Heart right ventricle (tissue), 16 donors: ENCODE measurements around the gene VCAN. TPM values are rescaled to one million over a fixed set of nuclear protein-coding genes. Genes with fewer than 3 reads are reported as not detected.
A peak's percentile ranks its signal among the peaks of the same experiment; 100 is the strongest.

Experiments
- ATAC-seq, 8 donors: fragments of 200-7000 bp; cut with Tn5 transposase; one replicate each; pipeline ENCODE4 v1.9.1; 2020; ENCODE audit warnings: mild to moderate bottlenecking in 8 of 8, moderate library complexity in 8 of 8, moderate number of reproducible peaks in 1 of 8
- DNase-seq, 2 donors: peaks; one replicate each; pipeline ENCODE4 v3.0.0-alpha.2; 2020
- H3K27ac ChIP-seq, 10 donors: fragments of 200-600 bp; sonication (generic) in 2 of 10; one replicate each; pipeline versions ENCODE4 v1.5.0 to v1.8.0; 2020 to 2022; ENCODE audit warnings: mild to moderate bottlenecking in 3 of 10
- H3K27me3 ChIP-seq, 7 donors: fragments of 200-600 bp; one replicate each; pipeline ENCODE4 v1.8.0; 2021 to 2022; ENCODE audit warnings: mild to moderate bottlenecking in 2 of 7
- H3K36me3 ChIP-seq, 9 donors: fragments of 200-600 bp; sonication (generic) in 1 of 9; one replicate each; pipeline versions ENCODE4 v1.5.0 to v1.8.0; 2020 to 2022; ENCODE audit warnings: mild to moderate bottlenecking in 2 of 9
- H3K4me1 ChIP-seq, 9 donors: fragments of 200-600 bp; sonication (generic) in 1 of 9; one replicate each; pipeline versions ENCODE4 v1.5.0 to v1.8.0; 2020 to 2022; ENCODE audit warnings: mild to moderate bottlenecking in 4 of 9
- H3K4me3 ChIP-seq, 10 donors: fragments of 200-600 bp; sonication (generic) in 2 of 10; one replicate each; pipeline versions ENCODE4 v1.5.0 to v1.8.0; 2020 to 2022; ENCODE audit warnings: mild to moderate bottlenecking in 7 of 10, moderate library complexity in 2 of 10
- H3K9me3 ChIP-seq, 11 donors: fragments of 200-600 bp in 10 of 11; sonication (generic) in 2 of 11; one replicate each; pipeline versions ENCODE4 v1.5.0 to v1.8.0; 2013 to 2022; ENCODE audit warnings: mild to moderate bottlenecking in 2 of 11, control low read depth in 1 of 11, moderate library complexity in 1 of 11
- CTCF ChIP-seq, 9 donors: fragments of 200-600 bp; sonication (generic) in 2 of 9; IDR thresholded peaks; one replicate each; pipeline versions ENCODE4 v1.5.0 to v1.8.0; 2021 to 2022; ENCODE audit warnings: antibody characterized with exemption in 9 of 9, mild to moderate bottlenecking in 5 of 9, moderate library complexity in 1 of 9
- WGBS, 2 donors: extraction: QIAGEN DNeasy Blood & Tissue Kit; methylation state at CpG; one replicate each; pipeline ENCODE4 v1.1.7; 2013; ENCODE audit warnings: inconsistent platforms in 1 of 2; 5-methylcytosine and 5-hydroxymethylcytosine counted together
- intact Hi-C, 10 donors: fragments of 100-400 bp; cut with DNase I; formaldehyde crosslinking; loops; one replicate each; pipeline versions ENCODE4 v1.11.1 to v1.14.2; 2022
- polyA plus RNA-seq, 2 donors: library from polyadenylated mRNA; stranded (reverse); fragments of 200-250 nt; gene quantifications; one replicate each; pipeline ENCODE4 v1.2.3, GENCODE V29; 2013
- total RNA-seq, 10 donors: library from RNA; stranded (reverse); fragmentation: NEBNext Ultra II Directional in 3 of 10; extraction: Animal tissue kit (Norgen Biotek cat#: 25700) in 3 of 10; gene quantifications; one replicate each; pipeline versions ENCODE4 v1.2.1 to v1.2.4, GENCODE V29; 2021 to 2023
- donor health status: Arrhythmogenic right ventricular cardiomyopathy.
- donor health status: ischemic (EF 13 %, LVEDD 7.1; RV severe dilation, severe dysfunction).
- donor health status: healthy with polysubstance abuse.
- donor health status: DM: no; HTN: yes; CAD: no.
- donor health status: DM: no; HTN: no; CAD: no.
- donor health status: ischemic (EF 25% LVEDD 6.9; RV normal size, moderate dysfunction).
- donor health status: ischemic (EF 25% LVEDD 5.7; RV mildly dilated, moderate dysfunction).
- donor health status: healthy.
- donor health status: DM: yes; HTN: yes; CAD: no.
- donor health status: Ischemic cardiomyopathy.
- donor health status: ischemic (EF 35%, LVEDD 5.7; RV mildly dilated, moderate dysfunction).
- donor health status: nonischemic (EF 11% LVEDD 7.7; RV severe dilation, severe dysfunction).
- donor health status: DM: yes; HTN: yes; CAD: no.
- donor health status: PGD.
- donor health status: ischemic (EF 29% LVEDD 5.4; RV normal size, mild dysfunction).
- donor health status: nonischemic (EF 23%, LVEDD 6.1; RV moderate dilation, normal function).

VCAN gene
- total and polyA plus RNA-seq, 12 donors = 10.6 to 93.7 (median 26.3) TPM

- no peaks in the 10 kb centered on the region for H3K36me3 ChIP-seq
- H3K4me1 ChIP-seq = peaks cover 0 to 8% (median 0%) of the 10 kb centered on the region in 9 donors
- no peak for TF ChIP-seq CTCF (IDR thresholded peaks at IDR 0.05)
- no peak overlapping the region for H3K27ac ChIP-seq
- no peaks in the 10 kb centered on the region for H3K27me3 ChIP-seq
- WGBS, 2 donors = 97 to 98% methylated on average over 2 of the region's 2 CpGs
- H3K9me3 ChIP-seq = no peaks in the 10 kb centered on the region
- DNase-seq (no peak), ATAC-seq (no peak)
- H3K4me3 ChIP-seq = no peak overlapping the region
- intact Hi-C loops = no loop called here
Measured at GRCh38 chr5:83444445-83444844, 27.1 kb upstream of the VCAN start.

GRCh38 chr5:83446253-83446947 lies 25.1 kb upstream of the VCAN start:
- no peaks in the 10 kb centered on the region for H3K27me3 ChIP-seq
- no peak for TF ChIP-seq CTCF (IDR thresholded peaks at IDR 0.05)
- intact Hi-C loops = no loop called here

GRCh38 chr5:83447533-83447932 lies 24.0 kb upstream of the VCAN start:
- ATAC-seq (no peak), DNase-seq (no peak)
- no peaks in the 10 kb centered on the region for H3K9me3 ChIP-seq
- H3K27ac ChIP-seq = no peak overlapping the region
- no peaks in the 10 kb centered on the region for H3K36me3 ChIP-seq
- intact Hi-C loops = no loop called here
- peaks cover 0 to 15% (median 0%) of the 10 kb centered on the region in 9 donors for H3K4me1 ChIP-seq
- 87 to 100% methylated on average over 1 of the region's 1 CpG for WGBS, 2 donors
- no peaks in the 10 kb centered on the region for H3K27me3 ChIP-seq
- TF ChIP-seq CTCF (IDR thresholded peaks at IDR 0.05) = no peak
- no peak overlapping the region for H3K4me3 ChIP-seq

More at GRCh38 chr5:83446253-83446947, 25.1 kb upstream of the VCAN start:
- Histone ChIP-seq H3K27ac (peak overlapping the region in 1 of 10 donors; percentile 26), H3K36me3 (no peaks in the 10 kb centered on the region), H3K4me3 (no peak overlapping the region), H3K9me3 (no peaks in the 10 kb centered on the region), H3K4me1 (peaks cover 0 to 15% (median 0%) of the 10 kb centered on the region in 9 donors)
- ATAC-seq (peak in 2 of 8 donors; percentile 52 to 75), DNase-seq (no peak)
- WGBS, 2 donors = 34 to 48% methylated on average over 4 of the region's 4 CpGs

- Histone ChIP-seq H3K4me1 (peaks cover 0 to 15% (median 0%) of the 10 kb centered on the region in 9 donors), H3K36me3 (no peaks in the 10 kb centered on the region), H3K9me3 (peaks cover 0 to 28% (median 19%) of the 10 kb centered on the region in 11 donors), H3K27me3 (no peaks in the 10 kb centered on the region), H3K4me3 (no peak overlapping the region), H3K27ac (no peak overlapping the region)
- peak in 1 of 2 donors; percentile 14 for DNase-seq
- TF ChIP-seq CTCF (IDR thresholded peaks at IDR 0.05) = no peak
- intact Hi-C loops = no loop called here
- WGBS, 2 donors = 51 to 58% methylated on average over 4 of the region's 4 CpGs
- ATAC-seq = peak; percentile 67 to 85 (median 80)
Measured at GRCh38 chr5:83450183-83450966, 21.2 kb upstream of the VCAN start.
